Effector CD4-positive, alpha-beta T cell (primary cell): ENCODE results near the gene XYLT1.

ENCODE experiments used
- DNase-seq: peaks from one replicate; pipeline ENCODE4 v3.0.0-alpha.2; 2020

Gene XYLT1

DNA sequence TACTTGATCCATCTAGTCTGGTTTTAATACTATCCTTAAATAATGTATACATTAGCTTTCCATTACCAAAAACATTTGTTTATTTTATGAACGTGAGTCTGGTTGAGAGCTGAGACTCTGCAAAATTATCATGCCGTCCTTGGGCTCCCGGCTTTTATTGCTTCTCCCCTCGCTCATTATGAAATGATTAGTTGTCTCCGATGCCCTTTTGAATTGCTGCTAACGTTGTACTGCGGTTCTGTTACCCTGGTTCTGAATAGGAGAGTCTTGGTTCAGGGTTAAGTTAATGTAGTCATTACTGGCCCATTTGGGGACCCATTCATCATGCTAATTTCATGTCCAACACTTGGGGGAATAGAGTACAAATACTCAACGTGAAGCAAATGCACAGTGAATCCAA is 12.8 kb downstream of the XYLT1 start:
- DNase-seq, result no peak

DNA sequence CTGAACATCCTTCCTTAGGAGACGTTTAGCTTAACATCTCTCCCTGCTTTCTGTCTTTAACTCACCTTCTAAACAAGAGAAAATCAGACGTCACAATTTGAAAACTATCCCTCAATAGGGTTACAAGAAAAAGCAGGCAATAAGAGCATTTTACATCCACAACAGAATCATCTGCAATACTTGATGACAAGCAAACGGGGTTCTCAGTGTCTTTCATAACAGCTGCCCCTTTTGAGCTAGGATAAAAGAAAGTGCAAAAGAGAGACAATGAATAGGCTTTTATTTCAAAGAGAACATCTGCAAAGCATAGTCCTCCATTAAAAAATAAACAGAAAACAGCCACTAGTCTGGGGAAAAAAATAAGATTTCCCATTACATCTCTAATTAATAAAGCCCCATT is 13.2 kb downstream of the XYLT1 start:
- no peak for DNase-seq

DNA sequence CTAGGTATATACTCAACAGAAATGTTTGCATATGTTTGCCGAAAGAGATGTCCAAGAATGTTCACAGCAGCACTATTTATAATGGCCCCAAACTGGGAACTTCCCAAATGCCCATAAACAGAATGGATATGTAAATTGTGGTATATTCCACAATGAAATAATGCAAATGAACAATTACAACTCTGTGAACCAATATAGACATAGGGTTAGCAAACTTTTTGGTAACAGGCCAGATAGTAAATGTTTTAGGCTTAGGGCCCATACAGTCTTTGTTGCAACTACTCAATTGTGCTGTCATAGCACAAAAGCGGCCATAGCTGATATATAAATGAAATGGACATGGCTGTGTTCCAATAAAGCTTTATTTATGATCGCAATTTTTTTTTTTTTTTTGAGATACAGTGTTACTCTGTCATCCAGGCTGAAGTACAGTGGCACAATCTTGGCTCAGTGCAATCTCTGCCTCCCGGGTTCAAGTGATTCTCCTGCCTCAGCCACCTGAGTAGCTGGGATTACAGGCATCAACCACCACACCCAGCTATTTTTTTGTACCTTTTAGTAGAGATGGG is 16.5 kb downstream of the XYLT1 start:
- no peak for DNase-seq

GRCh38 chr16:17453364-17454038 is 17.3 kb downstream of the XYLT1 start:
- DNase-seq, result no peak

- no peak for DNase-seq
Measured at GRCh38 chr16:17452922-17453321, 17.8 kb downstream of the XYLT1 start.

GRCh38 chr16:17451843-17452242 is 18.9 kb downstream of the XYLT1 start:
- DNase-seq, result no peak

- DNase-seq, result no peak
Measured at GRCh38 chr16:17450291-17450690, 20.5 kb downstream of the XYLT1 start.

GRCh38 chr16:17448640-17449638 is 21.8 kb downstream of the XYLT1 start:
- peak; percentile 12 for DNase-seq

GRCh38 chr16:17447101-17447569 is 23.6 kb downstream of the XYLT1 start:
- no peak for DNase-seq

GRCh38 chr16:17446661-17447060 is 24.1 kb downstream of the XYLT1 start:
- no peak for DNase-seq

- no peak for DNase-seq
Measured at GRCh38 chr16:17445421-17445820, 25.3 kb downstream of the XYLT1 start.

GRCh38 chr16:17444658-17445057 is 26.1 kb downstream of the XYLT1 start:
- no peak for DNase-seq

DNA sequence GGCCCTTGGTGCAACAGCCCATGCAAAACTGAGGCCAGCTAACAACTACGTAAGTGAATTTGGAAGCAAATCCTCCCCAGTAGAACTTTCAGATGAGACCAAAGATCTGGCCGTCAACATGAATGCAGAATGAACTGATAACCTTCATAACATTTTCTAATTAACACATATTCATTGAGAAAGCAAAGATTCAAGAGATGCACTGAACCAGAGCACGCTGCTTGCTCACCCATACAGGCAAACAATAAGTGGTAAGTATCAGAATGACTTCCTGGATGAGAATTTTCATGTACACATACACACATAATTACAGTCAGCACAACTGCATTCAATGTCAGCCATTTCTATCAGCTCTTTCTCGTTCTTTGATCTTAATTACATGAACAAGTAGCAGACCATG is 30.6 kb downstream of the XYLT1 start:
- no peak for DNase-seq

GRCh38 chr16:17439580-17439979 is 31.2 kb downstream of the XYLT1 start:
- no peak for DNase-seq

DNA sequence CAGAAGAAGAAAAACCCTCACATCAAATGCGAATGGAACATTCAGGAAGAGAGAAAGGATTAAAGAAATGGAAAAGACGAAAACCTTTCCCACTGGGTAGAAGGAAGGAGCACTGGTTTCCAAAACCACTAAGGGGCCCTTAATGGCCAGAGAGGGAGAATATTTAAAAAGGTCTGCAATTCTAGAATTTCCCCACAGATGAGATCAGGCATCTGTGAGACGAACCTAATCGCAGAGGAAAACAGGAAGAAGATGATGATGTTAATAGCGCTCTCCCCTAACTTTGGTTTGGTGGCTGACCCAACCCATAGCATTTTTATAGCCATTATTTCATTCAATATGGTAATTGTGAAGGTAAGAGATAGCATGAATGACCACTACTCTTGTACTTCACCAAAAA is 32.8 kb downstream of the XYLT1 start:
- DNase-seq, result no peak

- no peak for DNase-seq
Measured at GRCh38 chr16:17437127-17437720, 33.5 kb downstream of the XYLT1 start.

DNA sequence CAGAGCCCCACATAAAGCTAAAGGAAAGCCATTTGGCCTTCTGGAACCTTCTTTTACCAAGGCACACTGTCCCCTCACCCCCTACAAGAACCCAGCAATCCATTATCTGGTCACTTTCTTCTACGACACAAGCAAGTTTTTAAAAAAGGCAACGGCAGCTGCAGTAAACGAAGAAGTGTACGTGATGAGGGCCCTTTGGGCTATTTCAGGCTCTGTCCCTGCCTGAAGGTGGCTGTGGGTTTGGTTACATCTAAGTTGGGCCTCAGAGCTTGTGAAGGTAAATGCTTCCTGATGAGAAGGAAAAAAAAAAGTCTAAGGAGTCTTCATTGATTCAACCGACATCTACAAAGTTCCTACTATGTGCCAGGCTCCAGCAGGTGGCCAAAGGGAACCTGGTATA is 35.4 kb downstream of the XYLT1 start:
- no peak for DNase-seq

DNA sequence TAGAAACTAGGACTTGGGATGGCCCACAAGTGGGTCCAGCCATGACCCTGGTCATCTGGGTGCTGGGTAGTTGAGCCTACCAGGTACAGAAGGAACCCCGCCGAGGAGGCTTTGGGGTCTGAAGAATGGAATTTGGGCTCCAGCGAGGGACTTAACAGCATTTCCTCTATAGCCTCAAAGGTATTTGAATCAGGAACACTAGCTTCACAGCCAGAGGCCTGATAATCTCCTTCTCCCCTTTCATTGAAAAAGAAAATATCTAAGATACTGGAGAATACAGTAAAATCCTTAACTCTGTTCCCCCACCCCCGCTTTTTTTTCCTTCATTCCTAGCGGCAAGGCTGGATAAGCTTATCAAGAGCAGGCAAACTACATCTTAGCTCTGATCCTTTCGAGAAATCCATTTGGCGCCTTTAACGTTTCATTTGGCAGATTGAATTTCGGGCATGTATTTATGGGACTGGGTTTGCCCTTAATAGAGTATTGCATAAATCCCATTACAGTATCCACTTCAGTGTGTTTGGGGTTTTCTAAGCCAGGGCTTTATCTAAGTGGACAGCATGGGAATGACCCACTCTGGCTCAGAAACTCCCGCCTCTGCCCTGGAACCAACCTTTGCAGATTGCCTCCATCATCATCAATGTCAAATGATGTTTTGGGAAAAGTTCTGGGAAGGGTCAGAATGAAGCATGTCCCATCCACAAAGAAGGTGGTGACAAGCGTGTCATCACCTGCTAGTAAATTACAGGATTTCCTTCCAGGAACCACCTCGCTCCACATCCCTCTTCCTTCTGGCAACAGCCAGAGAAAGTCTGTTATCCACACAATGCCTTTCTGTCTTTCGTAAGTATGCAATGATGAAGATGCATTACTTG is 36.9 kb downstream of the XYLT1 start:
- no peak for DNase-seq

DNA sequence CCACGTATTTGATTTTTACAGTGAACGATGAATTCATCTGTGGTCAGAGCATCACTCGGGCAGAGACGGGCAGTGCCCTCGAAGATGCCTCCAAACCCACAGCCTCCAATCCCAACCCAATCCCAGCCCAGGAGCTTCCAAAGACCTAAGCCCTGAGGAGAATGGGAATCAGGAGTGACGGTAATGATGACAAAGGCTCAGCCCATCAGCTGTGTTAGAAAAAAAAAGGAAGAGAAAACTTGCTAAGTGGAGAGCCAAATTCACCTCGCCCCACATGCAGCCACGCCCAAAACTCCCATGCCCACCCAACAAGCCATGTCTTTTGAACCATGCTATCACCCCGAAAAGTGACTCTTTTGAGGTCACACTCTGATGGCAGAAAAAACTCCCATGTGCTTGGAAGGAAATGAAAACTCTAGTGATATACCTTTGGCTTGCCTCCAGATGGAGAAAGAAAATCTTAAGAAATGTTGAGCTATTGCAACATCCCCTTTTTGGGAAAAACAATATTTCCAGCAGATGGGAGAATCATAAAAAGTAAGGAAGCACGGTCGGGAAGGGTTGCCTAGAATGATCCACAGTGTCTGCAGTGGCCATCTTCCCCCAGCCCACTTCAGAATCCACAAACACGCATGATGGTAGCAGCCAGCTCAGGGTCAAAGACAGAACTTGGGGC is 37.7 kb downstream of the XYLT1 start:
- DNase-seq, result no peak

GRCh38 chr16:17431968-17432625 is 38.7 kb downstream of the XYLT1 start:
- DNase-seq, result no peak

GRCh38 chr16:17431012-17431411 is 39.7 kb downstream of the XYLT1 start:
- no peak for DNase-seq
